Caco-2 (cell line): Measurements from ENCODE around the gene AGAP1. TPM values are rescaled to one million over a fixed set of nuclear protein-coding genes. Genes with fewer than 3 reads are reported as not detected.

Source experiments
- BruUV-seq: library from RNA; stranded (reverse); fragments of 400-500 nt; replicated peaks from 2 replicates; lab custom pipeline; 2021; lab: Mats Ljungman, UMichigan
- CTCF ChIA-PET: fragments of 300-600 bp; sonication (Branson Sonifier 250); formaldehyde crosslinking; loops from one replicate; lab custom pipeline; 2022; ENCODE audit warnings: antibody characterized with exemption; lab: Charles Lee
- POLR2A ChIA-PET: fragments of 300-600 bp; sonication (Branson Sonifier 250); formaldehyde crosslinking; loops from one replicate; lab custom pipeline; 2022; ENCODE audit warnings: antibody characterized with exemption; lab: Charles Lee
- DNase-seq, 2 experiments: peaks; one replicate each; pipeline versions ENCODE4 v3.0.0 to v3.0.0-alpha.2; 2020 to 2022
- H3K27me3 ChIP-seq: replicated peaks from 2 replicates; pipeline ENCODE4 v1.6.0; 2011; ENCODE audit warnings: low read length; ENCODE audit not compliant: control insufficient read depth, insufficient read depth
- H3K36me3 ChIP-seq: 2 replicates; pipeline ENCODE4 v1.5.1; 2011; ENCODE audit warnings: low read length; ENCODE audit not compliant: control insufficient read depth, insufficient read depth
- H3K4me1 ChIP-seq: fragments of 250-450 bp; sonication (Bioruptor Pico); 2 replicates; pipeline ENCODE4 v1.5.1; 2020; ENCODE audit warnings: mild to moderate bottlenecking
- H3K4me3 ChIP-seq: 2 replicates; pipeline ENCODE4 v1.5.1; 2011; ENCODE audit warnings: low read depth, mild to moderate bottlenecking, control low read depth, low read length
- H3K9me3 ChIP-seq: fragments of 250-450 bp; sonication (Bioruptor Pico); 2 replicates; pipeline ENCODE4 v1.5.1; 2020; ENCODE audit warnings: mild to moderate bottlenecking, moderate library complexity
- H3K27ac Mint-ChIP-seq: one replicate; pipeline ENCODE4 v1.8.0; 2022; ENCODE audit warnings: mixed read lengths; ENCODE audit not compliant: unreplicated experiment
- H3K27me3 Mint-ChIP-seq: one replicate; pipeline ENCODE4 v1.8.0; 2022; ENCODE audit warnings: mixed read lengths; ENCODE audit not compliant: insufficient read depth, unreplicated experiment
- H3K36me3 Mint-ChIP-seq: one replicate; pipeline ENCODE4 v1.8.0; 2022; ENCODE audit warnings: mild to moderate bottlenecking, mixed read lengths; ENCODE audit not compliant: insufficient read depth, unreplicated experiment
- H3K4me1 Mint-ChIP-seq: one replicate; pipeline ENCODE4 v1.8.0; 2022; ENCODE audit warnings: low read depth, mixed read lengths; ENCODE audit not compliant: unreplicated experiment
- H3K4me3 Mint-ChIP-seq: one replicate; pipeline ENCODE4 v1.8.0; 2022; ENCODE audit warnings: mild to moderate bottlenecking, moderate library complexity, mixed read lengths; ENCODE audit not compliant: unreplicated experiment
- H3K9me3 Mint-ChIP-seq: one replicate; pipeline ENCODE4 v1.8.0; 2022; ENCODE audit warnings: mixed read lengths; ENCODE audit not compliant: unreplicated experiment
- intact Hi-C: fragments of 100-400 bp; cut with micrococcal nuclease; formaldehyde crosslinking; loops from one replicate; pipeline ENCODE4 v1.10.0; 2022; ENCODE audit not compliant: unreplicated experiment
- total RNA-seq: library from RNA; stranded (reverse); gene quantifications from 2 replicates; pipeline ENCODE4 v1.2.3, GENCODE V29; 2022
- TF ChIP-seq, protein P1 (sequence below), 2 experiments: fragments of 200-600 bp in 1 of 2; IDR thresholded peaks; 1 replicate in 1 of 2; 2 replicates in 1 of 2; pipeline versions ENCODE4 v1.5.1 to v1.8.0; 2011 to 2022; ENCODE audit warnings: antibody characterized with exemption in 1 of 2, control low read depth in 1 of 2, inconsistent platforms in 1 of 2, low read depth in 1 of 2, low read length in 1 of 2, mild to moderate bottlenecking in 1 of 2, moderate library complexity in 1 of 2; ENCODE audit not compliant: insufficient read depth in 1 of 2, severe bottlenecking in 1 of 2, unreplicated experiment in 1 of 2

AGAP1 gene
- total RNA-seq, 1 experiment from 2014 or later, result 41.7 TPM

DNA sequence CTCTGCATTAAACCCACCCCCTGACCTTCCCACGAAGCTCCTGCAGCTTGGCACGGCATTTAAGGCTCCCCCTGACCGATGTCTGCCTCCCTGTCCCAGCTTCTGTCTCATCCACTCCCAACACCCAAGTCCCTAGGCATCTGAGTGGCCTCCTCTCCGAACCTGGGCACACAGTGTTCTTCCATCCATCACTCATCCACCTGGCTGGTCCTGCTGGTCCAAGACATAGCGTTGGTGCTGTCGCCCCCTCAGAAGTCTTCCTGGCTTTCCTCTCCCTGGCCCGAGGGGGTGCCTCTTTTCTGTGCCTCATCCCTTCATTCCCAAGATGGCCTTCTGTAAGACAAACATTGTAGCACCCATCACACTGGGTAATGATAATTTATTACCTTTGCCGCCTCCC is 350.7 kb downstream of the AGAP1 start:
- Histone ChIP-seq H3K36me3 (no peaks in the 10 kb centered on the region), H3K27me3 (no peaks in the 10 kb centered on the region), H3K4me1 (no peaks in the 10 kb centered on the region), H3K9me3 (no peaks in the 10 kb centered on the region), H3K4me3 (no peak overlapping the region)
- H3K27ac Mint-ChIP-seq, result no peak overlapping the region
- peaks cover 29% of the 10 kb centered on the region for H3K36me3 Mint-ChIP-seq
- POLR2A ChIA-PET, result no interaction called here
- no peak for DNase-seq
- no peak overlapping the region for H3K4me3 Mint-ChIP-seq
- no TSS peak for BruUV-seq
- H3K27me3 Mint-ChIP-seq, result no peaks in the 10 kb centered on the region
- no peaks in the 10 kb centered on the region for H3K9me3 Mint-ChIP-seq
- CTCF ChIA-PET, result no interaction called here
- H3K4me1 Mint-ChIP-seq, result no peaks in the 10 kb centered on the region
- intact Hi-C loops, result no loop called here
- TF ChIP-seq, protein P1, sequence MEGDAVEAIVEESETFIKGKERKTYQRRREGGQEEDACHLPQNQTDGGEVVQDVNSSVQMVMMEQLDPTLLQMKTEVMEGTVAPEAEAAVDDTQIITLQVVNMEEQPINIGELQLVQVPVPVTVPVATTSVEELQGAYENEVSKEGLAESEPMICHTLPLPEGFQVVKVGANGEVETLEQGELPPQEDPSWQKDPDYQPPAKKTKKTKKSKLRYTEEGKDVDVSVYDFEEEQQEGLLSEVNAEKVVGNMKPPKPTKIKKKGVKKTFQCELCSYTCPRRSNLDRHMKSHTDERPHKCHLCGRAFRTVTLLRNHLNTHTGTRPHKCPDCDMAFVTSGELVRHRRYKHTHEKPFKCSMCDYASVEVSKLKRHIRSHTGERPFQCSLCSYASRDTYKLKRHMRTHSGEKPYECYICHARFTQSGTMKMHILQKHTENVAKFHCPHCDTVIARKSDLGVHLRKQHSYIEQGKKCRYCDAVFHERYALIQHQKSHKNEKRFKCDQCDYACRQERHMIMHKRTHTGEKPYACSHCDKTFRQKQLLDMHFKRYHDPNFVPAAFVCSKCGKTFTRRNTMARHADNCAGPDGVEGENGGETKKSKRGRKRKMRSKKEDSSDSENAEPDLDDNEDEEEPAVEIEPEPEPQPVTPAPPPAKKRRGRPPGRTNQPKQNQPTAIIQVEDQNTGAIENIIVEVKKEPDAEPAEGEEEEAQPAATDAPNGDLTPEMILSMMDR (IDR thresholded peaks at IDR 0.05; ENCODE audit: insufficient read depth in 1 of 2, low read depth in 1 of 2, low read length in 1 of 2, severe bottlenecking in 1 of 2, unreplicated experiment in 1 of 2), result no peak

DNA sequence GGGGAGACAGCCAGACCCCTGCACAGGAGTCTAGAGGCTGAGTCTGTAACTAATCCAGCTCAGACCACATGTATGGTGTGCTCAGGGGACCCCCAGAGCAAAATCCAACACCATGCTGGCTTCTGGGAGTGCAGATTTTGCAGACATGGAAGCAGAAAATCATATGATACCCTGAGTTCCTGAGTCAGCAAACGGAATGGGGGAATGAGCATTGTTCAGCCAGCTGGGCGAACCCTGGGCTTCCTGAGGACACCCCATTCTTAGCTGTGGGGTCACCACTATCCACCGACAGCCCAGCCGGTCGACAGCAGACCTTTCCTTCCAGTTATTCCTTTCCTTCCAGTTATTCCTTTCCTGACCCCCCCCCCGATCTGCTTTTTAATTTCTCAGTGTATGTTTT is 351.4 kb downstream of the AGAP1 start:
- Mint-ChIP-seq H3K4me3 (no peak overlapping the region), H3K27ac (no peak overlapping the region), H3K27me3 (no peaks in the 10 kb centered on the region), H3K36me3 (peaks cover 29% of the 10 kb centered on the region), H3K9me3 (no peaks in the 10 kb centered on the region), H3K4me1 (no peaks in the 10 kb centered on the region)
- ChIA-PET POLR2A (no interaction called here), CTCF (no interaction called here)
- no peaks in the 10 kb centered on the region for H3K4me1 ChIP-seq
- no peaks in the 10 kb centered on the region for H3K27me3 ChIP-seq
- no peaks in the 10 kb centered on the region for H3K36me3 ChIP-seq
- intact Hi-C loops, result no loop called here
- BruUV-seq, result no TSS peak
- TF ChIP-seq, protein P1 (IDR thresholded peaks at IDR 0.05; ENCODE audit: insufficient read depth in 1 of 2, low read depth in 1 of 2, low read length in 1 of 2, severe bottlenecking in 1 of 2, unreplicated experiment in 1 of 2), result no peak
- no peak for DNase-seq
- no peak overlapping the region for H3K4me3 ChIP-seq
- no peaks in the 10 kb centered on the region for H3K9me3 ChIP-seq

DNA sequence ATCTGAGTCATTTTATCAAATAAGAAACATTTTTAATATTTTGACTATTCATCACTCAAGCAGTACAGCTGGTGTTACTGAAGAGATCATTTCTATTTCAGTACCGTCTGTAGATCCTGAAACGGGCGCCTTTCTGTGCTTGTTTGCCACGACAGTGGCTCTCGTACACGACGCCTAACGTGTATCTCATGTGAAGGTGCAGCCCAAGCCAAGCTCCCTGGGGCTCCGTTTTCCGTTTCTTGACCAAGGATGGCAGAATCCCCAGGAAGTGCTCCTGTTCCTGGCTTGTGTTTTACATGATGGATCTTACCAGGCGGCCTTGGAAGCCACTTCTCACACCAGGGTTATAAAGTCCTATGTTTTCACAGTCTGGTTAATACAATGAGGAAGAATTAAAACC is 353.7 kb downstream of the AGAP1 start:
- ChIA-PET CTCF (no interaction called here), POLR2A (no interaction called here)
- Mint-ChIP-seq H3K4me3 (no peak overlapping the region), H3K9me3 (no peaks in the 10 kb centered on the region), H3K36me3 (peaks cover 29% of the 10 kb centered on the region), H3K27me3 (no peaks in the 10 kb centered on the region), H3K27ac (no peak overlapping the region), H3K4me1 (no peaks in the 10 kb centered on the region)
- intact Hi-C loops, result no loop called here
- no peak for DNase-seq
- no peaks in the 10 kb centered on the region for H3K27me3 ChIP-seq
- no peak overlapping the region for H3K4me3 ChIP-seq
- BruUV-seq, result no TSS peak
- no peaks in the 10 kb centered on the region for H3K36me3 ChIP-seq
- TF ChIP-seq, protein P1 (IDR thresholded peaks at IDR 0.05; ENCODE audit: insufficient read depth in 1 of 2, low read depth in 1 of 2, low read length in 1 of 2, severe bottlenecking in 1 of 2, unreplicated experiment in 1 of 2), result no peak
- H3K4me1 ChIP-seq, result no peaks in the 10 kb centered on the region
- no peaks in the 10 kb centered on the region for H3K9me3 ChIP-seq
